Activated T-helper 1 cell treated with Interleukin-2 at 50 U/mL for 16 hours (primary cell): ENCODE results near the gene LRRC3.

ENCODE experiments used
- DNase-seq: peaks from one replicate; pipeline ENCODE4 v3.0.0-alpha.2; 2020; ENCODE audit warnings: low read depth

Gene LRRC3

DNA sequence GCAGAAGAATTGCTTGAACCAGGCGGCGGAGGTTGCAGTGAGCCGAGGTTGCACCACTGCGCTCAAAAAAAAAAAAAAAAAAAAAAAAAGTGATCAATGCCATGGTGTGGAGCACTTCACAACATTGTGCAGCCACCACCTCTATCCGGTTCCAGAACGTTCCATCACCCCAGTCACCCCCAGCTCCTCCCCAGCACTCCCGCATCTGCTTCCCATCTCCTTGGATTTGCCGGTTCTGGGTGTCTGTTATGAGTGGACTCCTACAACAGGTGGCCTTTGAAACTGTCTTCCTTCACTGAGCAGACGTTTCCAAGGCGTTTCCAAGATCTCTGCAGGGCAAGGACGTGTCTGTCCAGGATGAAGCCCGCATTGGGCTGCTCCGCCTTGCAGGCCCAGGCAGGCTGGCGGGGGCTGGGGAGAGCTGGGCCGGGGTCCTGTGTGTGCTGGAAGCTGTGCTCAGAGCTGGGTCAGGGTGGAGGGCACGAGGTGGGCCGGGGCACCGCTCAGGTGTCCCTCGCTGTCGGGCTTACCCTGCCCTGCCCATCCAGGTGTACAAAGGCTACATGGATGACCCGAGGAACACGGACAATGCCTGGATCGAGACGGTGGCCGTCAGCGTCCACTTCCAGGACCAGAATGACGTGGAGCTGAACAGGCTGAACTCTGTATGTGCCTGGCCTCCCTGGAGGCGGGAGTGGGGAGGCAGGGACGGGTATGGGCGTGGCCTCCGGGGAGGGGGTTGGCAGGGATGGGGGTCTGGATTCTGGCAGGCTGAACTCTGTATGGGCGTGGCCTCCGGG is 14.9 kb upstream of the LRRC3 start:
- no peak for DNase-seq

GRCh38 chr21:44441041-44441400 is 14.3 kb upstream of the LRRC3 start:
- DNase-seq: no peak

DNA sequence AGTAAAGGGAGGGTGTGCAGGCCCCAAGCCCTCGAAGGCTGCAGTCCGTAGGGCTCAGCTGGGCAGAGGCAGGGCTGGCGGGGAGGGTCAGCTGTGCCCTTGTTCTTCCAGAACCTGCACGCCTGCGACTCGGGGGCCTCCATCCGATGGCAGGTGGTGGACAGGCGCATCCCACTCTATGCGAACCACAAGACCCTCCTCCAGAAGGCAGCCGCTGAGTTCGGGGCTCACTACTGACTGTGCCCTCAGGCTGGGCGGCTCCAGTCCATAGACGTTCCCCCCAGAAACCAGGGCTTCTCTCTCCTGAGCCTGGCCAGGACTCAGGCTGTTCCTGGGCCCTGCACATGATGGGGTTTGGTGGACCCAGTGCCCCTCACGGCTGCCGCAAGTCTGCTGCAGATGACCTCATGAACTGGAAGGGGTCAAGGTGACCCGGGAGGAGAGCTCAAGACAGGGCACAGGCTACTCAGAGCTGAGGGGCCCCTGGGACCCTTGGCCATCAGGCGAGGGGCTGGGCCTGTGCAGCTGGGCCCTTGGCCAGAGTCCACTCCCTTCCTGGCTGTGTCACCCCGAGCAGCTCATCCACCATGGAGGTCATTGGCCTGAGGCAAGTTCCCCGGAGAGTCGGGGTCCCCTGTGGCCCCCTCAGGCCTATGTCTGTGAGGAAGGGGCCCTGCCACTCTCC is 13.6 kb upstream of the LRRC3 start:
- no peak for DNase-seq

- DNase-seq: no peak
Measured at GRCh38 chr21:44442266-44443125, 12.8 kb upstream of the LRRC3 start.

- DNase-seq: no peak
Measured at GRCh38 chr21:44443291-44443890, 11.9 kb upstream of the LRRC3 start.

DNA sequence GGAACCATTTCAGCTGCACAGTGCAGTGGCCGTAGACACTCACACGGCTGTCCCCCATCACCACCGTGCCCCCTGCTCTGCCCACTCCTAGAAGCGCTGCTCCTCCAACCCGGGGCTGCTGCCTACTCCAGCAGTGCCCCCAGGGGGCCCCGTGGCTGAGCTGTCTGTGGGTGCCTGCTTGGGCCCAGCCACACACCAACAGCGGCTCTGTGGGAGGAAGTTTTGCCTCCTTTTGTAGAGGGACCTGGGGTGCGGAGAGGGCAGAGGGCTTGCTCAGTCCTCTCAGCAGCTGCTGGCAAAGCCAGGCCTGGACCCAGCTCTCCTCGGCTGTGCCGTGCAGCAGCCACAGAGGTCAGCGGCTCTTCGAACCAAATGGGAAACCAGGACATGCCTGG is 11.4 kb upstream of the LRRC3 start:
- no peak for DNase-seq

DNA sequence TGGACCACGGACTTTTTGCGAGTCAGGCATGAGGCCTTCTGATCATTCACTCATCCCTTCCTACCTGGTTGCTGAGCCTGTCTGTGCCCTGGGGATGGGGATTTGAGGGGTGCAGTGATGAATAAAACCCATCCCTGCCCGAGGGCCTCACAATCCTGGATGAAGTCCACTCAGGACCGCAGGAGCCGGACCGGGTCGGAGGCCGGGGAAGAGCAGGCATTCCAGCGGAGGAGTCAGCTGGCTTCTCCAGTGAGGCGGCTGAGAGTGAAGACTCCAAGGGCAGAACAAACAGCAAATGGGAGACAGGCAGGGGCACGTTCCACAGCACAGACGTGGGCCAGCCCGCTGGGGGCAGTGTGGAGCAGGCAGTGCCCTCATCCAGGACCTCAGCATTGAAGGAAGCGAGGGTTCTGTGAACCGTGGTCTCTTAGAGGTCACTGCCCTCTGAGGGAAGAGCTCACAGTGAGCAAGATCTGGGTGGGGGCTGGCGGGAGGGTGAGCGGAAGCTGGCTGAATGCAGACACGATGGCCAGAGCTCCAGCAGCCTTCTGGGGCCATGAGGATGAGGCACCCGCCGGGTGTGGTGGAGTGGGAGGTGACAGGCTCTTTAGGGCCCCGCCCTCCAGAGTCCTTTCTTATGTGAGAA is 10.9 kb upstream of the LRRC3 start:
- no peak for DNase-seq

GRCh38 chr21:44445145-44445812 is 10.0 kb upstream of the LRRC3 start:
- DNase-seq: no peak

DNA sequence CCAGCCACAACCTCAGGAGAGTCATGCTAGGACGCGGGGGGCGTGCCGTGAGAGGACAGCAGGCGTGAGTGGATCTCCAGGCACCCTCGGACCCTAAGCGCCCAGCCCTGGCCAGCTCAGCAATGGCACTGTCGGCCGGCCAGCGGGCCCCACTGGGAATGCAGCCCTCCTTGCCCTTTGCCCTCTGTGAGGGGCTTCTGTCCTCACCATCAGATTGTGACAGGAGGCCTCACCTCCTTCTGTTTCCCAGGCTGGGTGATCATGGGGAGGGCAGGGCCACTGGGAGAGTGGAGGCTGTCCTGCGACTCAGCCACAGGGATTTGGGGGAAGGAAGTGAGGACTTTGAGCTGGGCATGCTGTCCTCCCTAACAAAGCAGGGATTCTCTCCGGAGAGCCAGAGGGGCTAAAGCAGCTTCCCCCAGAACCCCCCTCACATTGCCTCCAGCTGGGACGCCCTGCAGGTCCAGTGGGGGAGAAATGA is 6.6 kb upstream of the LRRC3 start:
- DNase-seq: no peak

DNA sequence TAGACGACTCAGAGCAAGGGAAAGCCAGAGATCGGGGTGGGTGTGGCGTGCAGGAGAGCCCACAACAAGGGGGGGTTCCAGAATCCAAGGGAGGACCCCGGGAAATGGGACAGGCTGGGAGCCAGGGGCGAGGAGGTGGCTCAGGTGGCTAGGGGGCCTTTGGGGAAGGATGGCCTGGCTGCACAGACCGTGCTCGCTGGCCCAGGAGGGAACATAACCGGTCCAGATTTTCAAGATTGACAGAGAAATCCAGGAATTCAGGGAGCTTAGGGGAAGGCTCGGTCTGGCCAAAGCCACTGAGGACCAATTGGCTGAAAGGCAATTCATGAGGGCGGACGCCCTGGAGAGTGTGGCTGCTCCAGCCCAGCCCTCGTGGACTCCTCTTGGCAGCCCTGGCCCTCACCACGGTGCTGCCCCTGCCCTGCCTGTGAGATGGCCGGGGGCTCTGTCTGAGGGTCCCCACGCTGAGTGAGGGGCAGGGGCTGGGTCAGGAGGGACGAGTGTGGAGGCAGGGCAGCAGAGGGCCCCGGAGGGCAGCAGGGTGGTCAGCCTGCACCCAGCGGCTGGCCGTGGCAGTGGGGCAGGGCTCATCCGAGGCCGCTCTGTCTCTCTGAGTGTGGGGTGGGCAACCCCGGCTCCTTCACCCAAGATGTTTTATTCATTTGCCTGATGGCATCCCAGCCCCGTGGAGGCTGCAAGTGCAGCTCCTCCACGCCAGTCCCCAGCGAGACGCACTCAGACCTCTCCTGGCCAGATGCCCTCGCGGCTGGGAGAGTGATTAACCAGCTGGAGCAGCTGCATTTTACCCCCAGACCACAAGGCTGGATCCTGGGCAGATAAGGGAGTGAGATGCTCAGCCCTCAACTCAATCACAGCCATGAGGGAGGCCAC is 5.6 kb upstream of the LRRC3 start:
- DNase-seq: no peak

- DNase-seq: no peak
Measured at GRCh38 chr21:44450402-44450801, 4.9 kb upstream of the LRRC3 start.

- DNase-seq: no peak
Measured at GRCh38 chr21:44450999-44451398, 4.3 kb upstream of the LRRC3 start.

GRCh38 chr21:44453120-44453519 is 2.2 kb upstream of the LRRC3 start:
- no peak for DNase-seq

- DNase-seq: no peak
Measured at GRCh38 chr21:44454058-44454457, 1.3 kb upstream of the LRRC3 start.

DNA sequence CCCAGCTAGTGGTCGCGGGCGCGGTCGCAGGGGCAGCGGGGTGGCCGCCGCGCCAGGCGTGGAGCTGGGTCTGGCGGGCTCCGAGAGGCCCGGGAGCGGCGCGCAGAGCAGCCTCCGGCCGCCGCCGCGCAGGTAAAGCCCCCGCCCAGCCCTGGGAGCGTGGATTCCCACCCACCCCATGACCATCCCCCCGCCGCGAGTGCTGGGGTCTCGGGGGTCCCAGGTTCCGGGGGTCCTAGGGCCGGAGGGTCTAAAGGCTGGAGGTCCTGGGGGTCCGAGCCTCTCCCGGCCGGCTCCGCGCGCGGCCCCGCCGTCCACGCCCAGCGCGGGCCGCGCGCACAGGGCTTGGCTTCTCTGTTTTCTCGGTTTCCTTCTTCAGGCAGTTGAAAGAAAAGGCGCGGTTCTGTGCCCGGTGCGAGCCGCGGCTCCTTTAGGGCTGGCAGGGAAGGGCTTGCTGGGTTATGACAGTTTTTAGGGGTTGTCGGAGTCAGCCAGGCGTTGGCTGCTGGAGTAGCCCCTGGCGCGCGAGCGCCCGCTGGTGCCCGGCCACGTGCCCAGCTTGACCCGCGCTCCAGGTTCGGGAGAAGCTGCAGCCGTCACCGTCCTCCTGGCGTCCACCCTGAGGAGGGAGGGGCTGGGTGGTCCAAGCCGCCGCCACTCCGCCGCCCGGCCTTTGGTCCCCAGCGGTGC is 359 bp downstream of the LRRC3 start:
- no peak for DNase-seq

- no peak for DNase-seq
Measured at GRCh38 chr21:44456214-44456914, 1.1 kb downstream of the LRRC3 start.

DNA sequence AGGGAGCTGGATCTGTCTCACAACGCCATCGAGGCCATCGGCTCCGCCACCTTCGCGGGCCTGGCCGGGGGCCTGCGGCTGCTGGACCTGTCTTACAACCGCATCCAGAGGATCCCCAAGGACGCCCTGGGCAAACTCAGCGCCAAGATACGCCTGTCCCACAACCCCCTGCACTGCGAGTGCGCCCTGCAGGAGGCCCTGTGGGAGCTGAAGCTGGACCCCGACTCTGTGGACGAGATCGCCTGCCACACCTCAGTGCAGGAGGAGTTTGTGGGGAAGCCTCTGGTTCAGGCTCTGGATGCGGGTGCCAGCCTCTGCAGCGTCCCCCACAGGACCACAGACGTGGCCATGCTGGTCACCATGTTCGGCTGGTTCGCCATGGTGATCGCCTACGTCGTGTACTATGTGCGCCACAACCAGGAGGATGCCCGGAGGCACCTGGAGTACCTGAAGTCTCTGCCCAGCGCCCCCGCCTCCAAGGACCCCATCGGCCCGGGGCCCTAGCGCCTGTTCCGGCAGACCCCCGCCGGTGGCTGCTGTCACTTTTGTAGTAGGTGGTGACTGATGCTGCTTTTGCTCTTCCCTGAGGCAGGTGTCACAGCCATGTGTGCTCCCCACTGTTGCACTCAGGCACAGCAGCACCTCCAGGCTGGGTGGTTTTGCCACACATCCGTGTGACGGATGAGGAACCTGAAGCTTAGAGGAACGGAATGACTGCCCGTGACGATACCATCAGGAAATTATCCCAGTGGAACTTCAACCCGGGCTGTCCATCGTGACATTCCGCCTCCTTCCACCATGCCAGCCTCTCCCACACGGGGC is 1.8 kb downstream of the LRRC3 start:
- no peak for DNase-seq
